GM11168 (cell line): Measurements from ENCODE around the gene HOXB2.

ENCODE experiments used
- in situ Hi-C: fragments of 300-500 bp; cut with MboI; formaldehyde crosslinking; loops from one replicate; pipeline ENCODE4 v1.12.0; 2022; ENCODE audit warnings: low sequenced_read_pairs; ENCODE audit not compliant: unreplicated experiment

The HOXB2 gene

DNA sequence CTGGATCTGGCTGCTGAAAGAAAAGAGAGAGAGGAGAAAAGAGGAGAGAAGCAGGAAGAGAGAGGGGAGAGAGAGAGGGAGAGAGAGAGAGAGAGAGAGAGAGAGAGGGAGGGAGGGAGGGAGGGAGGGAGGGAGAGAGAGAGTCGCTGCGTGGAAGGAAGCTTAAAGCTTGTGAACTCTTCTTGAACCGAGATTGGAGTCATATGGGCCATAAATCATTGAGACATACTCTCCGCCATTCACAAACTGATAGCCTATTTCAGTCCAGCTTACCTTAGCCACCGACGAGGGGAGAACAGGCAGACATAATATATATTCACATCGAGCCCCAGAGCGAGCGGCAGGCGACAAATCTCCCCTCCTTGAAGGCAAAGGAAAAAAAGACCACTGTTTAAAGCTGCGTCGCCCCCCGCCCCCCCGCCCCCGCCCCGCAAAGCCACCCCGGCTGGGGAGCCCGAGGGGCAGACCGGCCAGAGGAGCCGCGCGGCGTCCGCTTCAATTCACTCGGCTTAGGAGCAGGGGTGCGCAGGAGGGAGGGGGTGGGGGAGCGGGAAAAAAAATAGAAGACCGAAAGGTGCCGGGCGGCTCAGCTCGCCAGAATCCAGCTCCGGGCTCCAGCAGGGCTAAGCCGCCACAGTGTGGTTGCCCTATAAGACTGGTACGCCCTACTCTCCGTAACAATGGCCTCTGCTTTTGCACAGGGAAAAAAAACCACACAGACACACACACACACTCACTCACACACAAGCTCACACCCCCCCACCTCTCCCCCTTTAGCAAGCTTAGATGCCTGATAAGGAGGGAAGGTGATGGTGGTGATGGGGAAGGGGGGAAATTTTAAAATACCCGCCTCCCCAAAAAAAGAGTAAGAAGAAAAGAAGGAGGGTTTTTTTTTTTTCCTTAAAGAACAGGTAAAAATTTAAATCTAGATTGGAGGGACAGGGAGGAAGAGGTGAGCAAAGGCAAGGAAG is 10.6 kb upstream of the HOXB2 start:
- in situ Hi-C loops: no loop called here

DNA sequence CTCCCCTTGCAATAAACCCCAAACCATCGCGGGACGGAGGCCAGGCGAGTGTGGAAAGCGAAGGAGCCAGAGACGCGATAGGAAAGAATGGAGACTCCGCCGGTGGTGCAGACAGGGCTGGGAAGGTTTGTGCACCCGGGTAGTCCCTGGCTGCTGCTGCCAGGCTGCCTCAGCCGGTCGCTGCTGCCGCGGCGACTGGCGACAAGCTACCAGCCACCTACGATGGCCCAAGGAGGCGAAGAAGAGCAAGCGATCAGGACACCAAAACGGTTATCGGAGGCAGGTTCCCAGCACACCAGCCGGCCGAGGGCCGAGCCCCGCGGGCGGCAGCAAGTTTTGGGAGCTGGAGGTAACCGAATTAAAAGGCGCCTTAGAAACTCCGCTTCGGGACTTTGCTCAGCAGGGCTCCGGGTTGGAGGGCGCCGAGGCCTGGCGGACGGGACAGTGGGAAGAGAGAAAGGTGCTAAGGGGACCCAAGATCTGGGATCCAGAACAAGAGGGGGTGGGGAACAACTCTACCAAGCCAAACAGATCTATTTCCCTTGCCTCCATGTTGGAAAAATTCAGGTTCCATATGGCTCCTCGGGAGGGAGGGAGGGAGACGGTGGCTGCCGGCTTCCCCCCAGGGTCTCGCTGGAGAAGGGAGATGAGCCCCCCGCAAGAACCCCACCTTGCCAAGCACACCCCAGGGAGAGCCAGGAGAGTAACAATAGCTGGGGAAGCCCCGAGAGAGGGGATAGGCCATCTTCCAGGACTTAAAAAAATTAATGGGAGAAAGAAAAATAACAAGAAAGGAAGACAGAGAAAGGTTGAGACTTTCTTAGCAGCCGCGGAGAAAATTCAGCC is 9.7 kb upstream of the HOXB2 start:
- in situ Hi-C loops: no loop called here

DNA sequence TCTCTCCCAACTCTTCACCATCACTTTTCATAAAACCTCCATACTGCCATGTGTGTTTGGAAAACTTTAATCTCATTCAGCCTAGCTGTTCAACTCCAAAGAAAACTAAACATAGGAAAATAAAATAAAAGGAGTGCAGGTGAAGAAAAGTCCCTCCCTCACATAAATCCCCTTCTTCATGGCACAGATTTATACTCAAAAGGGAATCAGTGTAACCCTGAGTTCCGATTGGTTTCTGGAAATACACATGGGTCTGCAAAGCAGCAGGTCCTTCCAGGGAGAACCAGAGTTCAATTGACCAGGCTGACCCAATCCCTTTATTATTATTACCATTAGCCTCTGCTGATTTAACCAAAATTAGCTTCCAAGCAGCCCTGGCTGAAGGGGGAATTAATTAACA is 8.9 kb upstream of the HOXB2 start:
- in situ Hi-C loops: no loop called here

DNA sequence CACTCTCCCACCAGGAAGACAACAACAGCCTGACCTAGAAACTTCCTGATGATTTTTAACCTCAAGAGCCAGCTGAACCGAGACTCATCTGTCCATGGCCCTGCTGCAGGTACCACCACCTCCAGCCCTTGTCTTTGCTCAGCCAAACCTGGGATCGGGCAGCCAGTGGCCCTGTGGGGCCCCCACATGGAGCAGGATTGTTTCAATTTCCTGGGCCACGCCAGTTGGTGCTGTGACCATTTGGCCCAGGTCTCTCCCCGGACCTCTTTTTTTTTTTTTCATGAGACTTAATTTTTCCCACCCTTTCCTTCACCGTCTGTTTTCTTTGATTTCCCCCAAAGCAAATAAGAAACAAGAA is 8.3 kb upstream of the HOXB2 start:
- in situ Hi-C loops: no loop called here

DNA sequence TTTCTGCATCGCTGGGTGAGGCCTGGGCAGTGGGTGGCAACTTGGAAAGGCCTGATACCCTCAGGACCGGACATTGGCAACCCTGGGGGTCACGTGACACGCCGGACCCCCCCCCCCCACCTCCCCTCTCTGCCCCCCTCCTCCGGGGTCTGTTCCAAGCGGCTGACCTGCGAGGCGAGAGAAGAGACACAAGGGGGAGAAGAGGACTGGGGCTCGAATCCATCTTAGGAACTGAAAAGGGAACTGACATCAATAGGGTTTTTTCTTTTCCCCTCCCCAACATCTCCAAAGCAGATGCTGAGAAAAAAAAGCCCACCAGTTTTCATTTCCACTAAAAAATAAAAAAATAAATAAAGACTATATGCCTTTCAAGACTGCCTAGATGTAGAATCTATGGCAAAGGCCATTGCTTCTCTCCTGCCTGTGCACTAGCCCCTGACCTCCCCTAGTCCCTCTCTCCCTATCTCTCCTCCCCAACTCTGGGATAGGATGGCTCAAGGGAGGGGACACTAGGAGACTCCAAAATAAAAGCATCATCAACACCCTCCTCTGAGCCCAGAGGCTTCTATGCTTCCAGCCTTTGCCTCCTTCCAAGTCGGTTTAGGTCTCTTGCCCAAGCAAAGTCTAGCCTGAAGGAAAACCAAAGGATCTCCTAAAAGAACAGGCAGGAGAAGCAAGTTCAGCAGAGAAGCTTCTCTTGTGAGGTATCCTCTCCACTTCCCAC is 7.7 kb upstream of the HOXB2 start:
- in situ Hi-C loops: no loop called here

DNA sequence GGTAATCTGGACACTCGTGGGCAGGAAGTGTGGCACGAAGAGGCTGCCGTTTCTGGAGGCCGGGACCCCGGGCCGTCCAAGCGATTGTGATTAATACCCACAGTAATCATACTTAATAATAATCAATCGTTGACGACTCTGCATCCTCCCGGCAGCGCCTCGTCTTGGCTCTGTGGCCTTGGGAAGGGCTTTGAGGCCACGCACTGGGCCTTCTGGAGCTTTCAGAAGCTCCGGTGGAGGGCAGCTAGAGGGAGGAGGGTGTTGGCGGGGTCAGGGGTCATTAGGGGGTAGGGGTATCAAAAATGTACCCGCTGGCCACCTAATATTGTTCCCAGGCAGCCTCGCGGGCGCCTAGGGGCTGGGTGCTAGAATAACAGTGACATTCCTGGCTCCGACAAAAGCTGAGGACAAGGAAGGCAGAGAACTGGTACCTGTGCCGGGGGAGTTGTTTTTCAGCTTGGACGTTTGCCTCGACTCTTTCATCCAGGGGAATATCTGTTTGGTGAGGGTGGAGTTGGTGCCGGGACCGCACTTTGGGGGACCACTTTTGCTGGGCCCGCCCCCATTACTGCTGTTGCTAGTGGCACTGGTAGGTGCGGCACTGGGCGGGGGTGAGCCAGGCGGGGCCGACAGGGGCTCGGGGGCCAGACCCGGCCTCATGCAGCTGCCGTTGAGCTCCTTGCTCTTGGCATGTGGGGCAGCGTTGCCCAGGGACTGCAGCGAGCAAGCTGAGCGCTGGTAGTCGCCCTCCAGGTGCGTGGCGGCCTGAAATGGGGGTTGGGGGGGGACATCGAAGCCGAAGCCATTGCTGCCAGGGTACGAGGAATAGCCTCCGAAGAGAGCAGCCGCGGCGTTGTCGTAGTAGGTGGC is 6.9 kb upstream of the HOXB2 start:
- in situ Hi-C loops: no loop called here

DNA sequence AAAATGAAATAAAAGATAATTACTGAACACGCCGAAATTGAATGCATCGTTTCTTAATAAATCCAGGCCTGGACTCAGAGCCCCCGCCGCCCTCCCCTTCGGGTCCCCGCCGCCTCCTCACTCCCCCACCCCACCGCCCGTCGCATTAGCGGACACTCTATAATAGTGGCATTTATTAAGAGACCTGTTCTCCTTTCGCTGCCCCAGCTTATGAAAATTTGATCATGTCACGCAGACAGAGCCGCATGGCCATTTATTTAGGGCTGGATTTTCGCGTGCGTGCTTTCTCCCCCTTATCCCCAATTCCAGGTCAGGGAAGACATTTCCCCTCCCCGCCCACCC is 6.3 kb upstream of the HOXB2 start:
- in situ Hi-C loops: no loop called here

DNA sequence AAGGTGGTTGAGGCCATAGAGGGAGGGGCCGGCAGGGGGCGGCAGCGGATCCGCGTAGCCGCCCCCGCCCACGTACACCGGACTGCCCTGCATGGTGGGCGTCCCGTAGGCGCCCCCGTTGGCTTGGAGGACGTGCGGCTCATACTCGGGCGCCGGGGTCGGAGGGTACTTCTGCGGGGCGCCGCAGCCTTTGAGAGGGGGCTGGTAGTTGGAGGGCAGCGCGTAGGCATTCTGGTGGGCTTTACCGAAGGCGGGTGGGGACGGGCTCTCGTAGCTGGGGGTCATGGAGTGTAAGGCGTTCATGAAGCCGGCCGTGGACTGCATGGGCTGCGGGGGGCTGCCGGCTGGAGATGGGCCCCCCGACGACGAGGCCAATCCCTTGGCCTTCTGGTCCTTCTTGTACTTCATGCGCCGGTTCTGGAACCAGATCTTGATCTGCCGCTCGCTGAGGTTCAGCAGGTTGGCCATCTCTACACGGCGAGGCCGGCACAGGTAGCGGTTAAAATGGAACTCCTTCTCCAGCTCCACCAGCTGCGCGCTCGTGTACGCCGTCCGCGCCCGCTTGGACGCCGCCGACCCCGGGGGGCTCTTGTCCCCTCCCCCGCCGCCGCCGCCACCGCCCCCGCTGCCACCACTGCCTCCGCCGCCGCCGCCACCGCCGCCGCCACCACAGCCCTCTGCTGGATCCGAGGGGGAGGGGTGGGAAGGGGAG is 5.7 kb upstream of the HOXB2 start:
- in situ Hi-C loops: no loop called here

DNA sequence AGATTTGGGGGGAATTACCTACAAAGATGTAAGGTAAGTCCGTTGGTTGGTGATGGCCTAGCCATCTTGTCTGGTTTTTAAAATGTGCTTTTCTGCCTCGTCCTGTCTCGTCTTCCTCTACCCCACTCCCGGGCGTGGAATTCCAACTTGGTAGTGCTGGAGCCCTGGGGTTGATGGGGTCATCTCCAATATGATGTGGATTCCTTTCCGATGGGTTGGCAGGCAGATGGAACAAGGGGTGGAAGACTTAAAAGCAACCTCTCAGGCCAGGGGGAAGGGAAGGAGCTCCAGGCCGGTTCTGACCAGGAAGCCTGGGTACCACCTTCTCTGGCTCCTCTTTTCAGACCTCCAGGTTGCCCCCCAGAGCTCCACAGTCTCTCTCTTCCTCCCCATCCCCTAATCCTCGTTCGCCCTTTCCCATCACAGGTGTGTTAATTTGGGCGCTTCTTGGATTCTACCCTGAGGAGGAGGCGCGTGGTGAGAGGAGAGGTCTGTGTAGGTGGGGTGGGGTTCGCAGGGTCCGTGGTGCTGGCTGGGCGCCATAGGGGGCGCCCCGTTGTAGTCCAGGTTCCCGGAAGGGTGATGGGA is 5.1 kb upstream of the HOXB2 start:
- in situ Hi-C loops: no loop called here

DNA sequence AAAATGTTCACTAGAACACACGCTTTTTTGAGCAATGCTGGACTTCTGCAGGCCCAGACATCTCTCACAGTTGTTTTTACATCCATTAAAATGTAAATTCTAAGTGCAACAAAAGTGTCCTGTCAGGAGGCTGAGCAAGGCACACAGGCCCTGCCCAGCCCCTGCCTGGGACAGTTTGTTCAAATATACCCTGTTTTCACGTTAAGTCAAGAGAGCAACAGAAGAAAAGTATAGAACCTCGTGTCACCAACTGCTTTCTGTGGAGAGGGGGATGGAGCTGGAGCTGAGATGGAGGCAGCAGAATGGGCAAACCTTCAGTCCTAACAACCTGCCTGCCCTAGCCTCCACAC is 4.3 kb upstream of the HOXB2 start:
- in situ Hi-C loops: no loop called here

DNA sequence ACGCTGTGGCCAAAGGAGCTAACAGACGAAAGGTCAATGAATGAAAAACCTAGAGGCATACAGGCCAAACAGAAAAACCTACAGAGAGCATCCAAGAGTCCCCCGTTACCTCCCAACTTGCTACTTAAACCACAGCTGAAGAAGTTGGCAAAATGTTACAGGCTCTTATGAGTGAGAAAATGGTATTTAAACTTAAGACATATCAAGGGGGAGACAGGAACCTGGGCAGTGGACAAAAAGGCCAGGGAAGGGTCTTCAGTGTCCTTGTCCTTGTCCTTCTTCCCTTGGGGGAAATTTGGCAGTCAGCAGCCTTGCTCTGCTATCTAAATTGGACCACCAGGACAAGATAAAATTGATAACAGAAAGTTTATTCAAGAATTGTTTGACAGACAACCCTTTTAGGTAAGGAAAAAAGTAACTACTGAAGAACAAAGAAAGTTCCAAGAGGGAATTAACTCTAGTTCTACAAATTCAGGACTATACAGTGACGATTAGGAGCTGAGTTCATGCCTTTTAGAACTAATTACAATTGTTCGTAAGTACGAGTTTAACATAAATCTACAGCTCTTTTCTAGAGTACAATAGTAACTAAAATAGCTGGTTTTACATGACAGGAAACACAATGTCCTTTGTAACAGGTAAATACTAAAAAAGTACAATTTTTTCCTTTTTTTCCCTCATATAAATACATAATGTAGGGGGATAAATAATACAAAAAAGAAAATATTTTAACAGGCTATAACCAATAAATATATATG is 3.8 kb upstream of the HOXB2 start:
- in situ Hi-C loops: no loop called here

DNA sequence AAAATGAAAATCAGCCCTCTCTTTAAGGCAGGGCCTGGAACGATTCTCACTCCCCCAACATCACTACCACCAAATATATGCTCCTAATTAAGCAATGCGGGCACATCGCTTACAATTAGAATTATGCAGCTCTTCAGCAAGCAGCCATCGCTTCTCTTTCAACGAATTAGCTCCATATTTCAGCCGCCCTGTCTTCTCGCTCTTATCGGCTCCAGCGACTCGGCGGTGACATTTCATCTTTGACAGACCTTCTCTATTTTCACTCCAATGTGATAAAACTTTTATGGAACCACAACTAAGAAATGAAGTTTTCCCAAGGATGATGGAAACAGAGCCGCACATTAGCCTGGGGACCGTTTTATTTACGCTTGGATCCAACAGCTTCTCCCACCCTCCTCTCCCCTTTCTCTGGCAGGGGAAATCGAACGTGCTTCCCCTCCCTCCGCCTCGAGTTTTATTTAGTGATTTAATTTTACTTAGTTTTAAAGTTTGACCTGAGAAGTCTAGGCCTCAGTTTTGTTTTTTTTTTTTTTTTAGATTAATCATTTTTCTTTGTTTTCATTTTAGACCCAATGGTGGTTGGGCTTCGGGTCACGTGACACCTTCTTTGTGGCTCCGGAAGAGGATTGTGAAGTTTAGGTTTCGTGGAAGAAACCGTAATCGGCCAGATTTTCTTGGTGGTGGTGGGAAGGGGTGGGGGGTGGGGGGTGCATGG is 3.1 kb upstream of the HOXB2 start:
- in situ Hi-C loops: no loop called here

DNA sequence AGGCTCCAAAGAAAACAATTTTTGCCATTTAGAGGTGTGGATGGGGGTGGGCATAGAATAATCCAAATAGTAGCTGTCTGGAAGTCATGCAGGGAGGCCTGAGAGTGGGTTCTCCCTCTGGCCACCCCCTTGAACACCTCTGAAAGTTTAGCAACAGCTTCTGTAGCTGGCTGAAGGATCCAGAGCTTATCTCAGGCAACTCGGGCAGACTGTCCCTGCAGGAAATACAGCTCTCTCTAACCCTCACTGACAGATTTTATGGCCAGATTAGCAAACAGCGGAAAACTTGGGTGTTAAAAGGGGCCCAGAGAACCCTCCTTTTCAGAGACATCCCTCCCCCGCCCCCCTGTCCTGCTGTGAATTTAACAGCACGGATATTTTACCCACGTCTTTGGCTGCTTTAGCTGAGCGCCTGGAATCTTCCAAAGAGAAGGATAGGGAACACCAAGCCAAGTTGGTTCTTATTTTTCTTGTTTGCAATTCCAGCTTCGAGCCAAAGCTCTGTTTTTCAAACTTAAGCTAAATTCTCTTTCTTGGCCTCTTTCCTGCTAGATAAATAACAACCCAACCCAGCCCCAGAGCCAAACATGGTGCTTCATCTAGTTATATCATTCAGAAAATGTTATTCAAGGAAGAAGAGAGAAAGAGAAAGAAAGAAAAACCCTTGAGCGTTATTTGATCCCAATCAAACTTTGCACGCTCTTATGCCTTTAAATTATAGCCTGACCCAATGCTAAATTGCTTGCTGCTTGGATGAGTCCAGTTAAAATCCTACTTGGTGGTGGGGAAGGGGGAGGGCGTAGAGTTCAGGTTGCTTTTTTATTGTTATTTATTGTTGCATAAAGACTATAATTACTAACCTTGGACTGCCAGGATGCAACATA is 2.3 kb upstream of the HOXB2 start:
- in situ Hi-C loops: no loop called here

DNA sequence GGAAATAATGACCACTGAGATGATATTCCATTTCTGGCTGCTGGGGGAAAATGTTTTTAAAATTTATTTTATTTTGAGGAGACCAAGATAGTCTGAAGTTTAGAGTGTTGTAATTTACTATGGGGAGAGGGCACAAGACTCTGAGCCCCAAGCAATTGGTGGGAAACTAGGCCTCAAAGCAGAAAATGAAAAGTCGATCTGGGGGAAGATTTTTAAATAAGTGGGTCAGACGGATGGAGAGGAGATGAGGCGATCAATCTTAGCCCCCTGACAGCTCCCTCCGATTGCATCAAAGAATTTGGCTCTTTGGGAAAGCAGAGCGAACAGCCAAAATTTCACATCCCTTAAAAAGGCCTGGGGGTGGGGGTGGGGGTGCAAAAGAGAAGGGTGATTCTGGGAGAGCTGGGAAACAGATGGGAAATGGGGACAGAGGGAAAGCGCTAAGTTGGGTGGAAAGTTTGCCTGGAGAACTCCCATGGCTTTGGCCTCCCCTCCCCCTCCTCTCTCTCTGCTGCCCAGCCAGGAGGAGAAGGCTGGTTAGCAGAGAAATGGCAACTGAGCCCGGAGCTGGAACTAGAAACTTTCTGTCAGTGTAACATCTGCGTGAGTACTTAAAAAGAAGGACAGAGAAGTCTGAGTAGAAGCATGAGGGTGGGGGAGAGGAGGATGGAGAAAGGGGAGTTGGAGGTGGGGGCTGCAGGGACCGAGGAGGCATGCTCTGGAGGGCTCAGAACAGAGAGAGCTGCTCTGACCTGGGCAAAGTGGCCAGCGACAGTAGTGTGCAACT is 1.4 kb upstream of the HOXB2 start:
- in situ Hi-C loops: no loop called here

DNA sequence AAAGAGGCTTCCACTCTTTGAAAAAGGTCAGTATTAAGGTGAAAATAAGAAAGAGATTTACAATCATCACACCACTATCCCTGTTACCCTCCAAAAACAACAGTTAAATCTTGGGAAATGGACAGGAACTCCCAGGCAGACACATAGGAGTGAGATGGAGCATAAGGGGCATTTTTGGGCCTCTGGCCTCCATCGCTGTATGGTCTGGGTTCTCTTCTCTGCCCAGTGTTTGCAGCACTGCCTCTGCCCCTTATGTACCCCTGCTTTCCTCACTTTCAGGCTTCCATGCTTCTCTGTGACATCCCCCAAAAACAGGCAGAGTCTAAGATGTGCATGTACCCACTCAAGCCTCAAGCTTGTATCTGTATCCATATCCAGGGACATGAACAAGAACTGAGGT is 630 bp upstream of the HOXB2 start:
- in situ Hi-C loops: no loop called here
